ENCODE measurements around the gene SMIM13. TPM values are rescaled to one million over a fixed set of nuclear protein-coding genes. Genes with fewer than 3 reads are reported as not detected.
A peak's percentile ranks its signal among the peaks of the same experiment; 100 is the strongest.

The SMIM13 gene
- total RNA-seq, 1 donor from 2014 or later: 7.8 TPM

GRCh38 chr6:11069760-11070159, 23.9 kb upstream of the SMIM13 start:
- DNase-seq (ENCODE audit: low spot score): no peak
- Mint-ChIP-seq H3K4me3 (no peak overlapping the region), H3K36me3 (no peaks in the 10 kb centered on the region), H3K9me3 (no peaks in the 10 kb centered on the region), H3K27ac (no peak overlapping the region), H3K27me3 (ENCODE audit: insufficient read depth, low read depth) (no peaks in the 10 kb centered on the region), H3K4me1 (peaks cover 8% of the 10 kb centered on the region)
- Histone ChIP-seq H4K20me1 (ENCODE audit: low read depth) (no peaks in the 10 kb centered on the region), H3F3A (ENCODE audit: low read depth) (peaks cover 19% of the 10 kb centered on the region), H3K9me3 (ENCODE audit: low read depth) (no peaks in the 10 kb centered on the region), H3K27me3 (no peaks in the 10 kb centered on the region), H2AFZ (replicated peaks) (no peak overlapping the region), H3K4me3 (no peak overlapping the region), H3K9ac (no peak overlapping the region), H3K36me3 (no peaks in the 10 kb centered on the region), H3K79me2 (ENCODE audit: low read depth) (no peaks in the 10 kb centered on the region), H3K4me1 (peaks cover 25% of the 10 kb centered on the region), H3K4me2 (no peak overlapping the region), H3K27ac (no peak overlapping the region)
- TF ChIP-seq EZH2 (IDR thresholded peaks at IDR 0.05) (no peak), CTCF (IDR thresholded peaks at IDR 0.05) (no peak), EZH2phosphoT487 (IDR thresholded peaks at IDR 0.05) (no peak)

GRCh38 chr6:11072101-11072500, 21.5 kb upstream of the SMIM13 start:
- H3K27me3 Mint-ChIP-seq (ENCODE audit: insufficient read depth, low read depth): no peaks in the 10 kb centered on the region
- no peak overlapping the region for H2AFZ ChIP-seq (replicated peaks)
- H3K9me3 Mint-ChIP-seq: no peaks in the 10 kb centered on the region
- no peaks in the 10 kb centered on the region for H3K27me3 ChIP-seq
- TF ChIP-seq CTCF (IDR thresholded peaks at IDR 0.05) (no peak), EZH2 (IDR thresholded peaks at IDR 0.05) (no peak), EZH2phosphoT487 (IDR thresholded peaks at IDR 0.05) (no peak)
- no peaks in the 10 kb centered on the region for H3K9me3 ChIP-seq (ENCODE audit: low read depth)
- no peaks in the 10 kb centered on the region for H3K4me1 Mint-ChIP-seq
- no peak for DNase-seq (ENCODE audit: low spot score)
- H3K4me1 ChIP-seq: peaks cover 8% of the 10 kb centered on the region
- H3K27ac Mint-ChIP-seq: no peak overlapping the region
- H3K4me2 ChIP-seq: no peak overlapping the region
- H3K79me2 ChIP-seq (ENCODE audit: low read depth): no peaks in the 10 kb centered on the region
- H3K4me3 Mint-ChIP-seq: no peak overlapping the region
- peaks cover 4% of the 10 kb centered on the region for H3F3A ChIP-seq (ENCODE audit: low read depth)
- H3K9ac ChIP-seq: no peak overlapping the region
- H3K36me3 Mint-ChIP-seq: no peaks in the 10 kb centered on the region
- no peaks in the 10 kb centered on the region for H3K36me3 ChIP-seq
- H3K4me3 ChIP-seq: no peak overlapping the region
- H4K20me1 ChIP-seq (ENCODE audit: low read depth): no peaks in the 10 kb centered on the region
- H3K27ac ChIP-seq: no peak overlapping the region

GRCh38 chr6:11076540-11076939, 17.1 kb upstream of the SMIM13 start:
- Mint-ChIP-seq H3K27me3 (ENCODE audit: insufficient read depth, low read depth) (no peaks in the 10 kb centered on the region), H3K4me1 (no peaks in the 10 kb centered on the region), H3K27ac (no peak overlapping the region), H3K36me3 (no peaks in the 10 kb centered on the region), H3K9me3 (no peaks in the 10 kb centered on the region), H3K4me3 (no peak overlapping the region)
- no peak for DNase-seq (ENCODE audit: low spot score)
- Histone ChIP-seq H3K4me1 (no peaks in the 10 kb centered on the region), H2AFZ (replicated peaks) (peak overlapping the region; percentile 4), H3K36me3 (no peaks in the 10 kb centered on the region), H3K4me3 (no peak overlapping the region), H3K27me3 (no peaks in the 10 kb centered on the region), H4K20me1 (ENCODE audit: low read depth) (no peaks in the 10 kb centered on the region), H3K9me3 (ENCODE audit: low read depth) (no peaks in the 10 kb centered on the region), H3K4me2 (no peak overlapping the region), H3K27ac (no peak overlapping the region), H3F3A (ENCODE audit: low read depth) (no peaks in the 10 kb centered on the region), H3K79me2 (ENCODE audit: low read depth) (no peaks in the 10 kb centered on the region), H3K9ac (no peak overlapping the region)
- TF ChIP-seq EZH2phosphoT487 (IDR thresholded peaks at IDR 0.05) (no peak), CTCF (IDR thresholded peaks at IDR 0.05) (no peak), EZH2 (IDR thresholded peaks at IDR 0.05) (no peak)

Measured in neural progenitor cell (in vitro differentiated cells).